Ovary (tissue), 9 donors: ENCODE data around the gene GABRG3. TPM values are rescaled to one million over a fixed set of nuclear protein-coding genes. Genes with fewer than 3 reads are reported as not detected.

Source experiments
- DNase-seq, 5 donors: peaks; one replicate each; pipeline ENCODE4 v3.0.0-alpha.2; 2019 to 2020
- H3K27ac ChIP-seq, 2 donors: fragments of 200-600 bp; one replicate each; pipeline versions ENCODE4 v1.5.1 to v1.8.0; 2019 to 2022
- H3K27me3 ChIP-seq: fragments of 200-600 bp; one replicate; pipeline ENCODE4 v1.8.0; 2022
- H3K36me3 ChIP-seq: fragments of 200-600 bp; sonication (generic); one replicate; pipeline ENCODE4 v1.5.1; 2019
- H3K4me1 ChIP-seq: one replicate; pipeline ENCODE4 v1.8.1; 2013; ENCODE audit warnings: mild to moderate bottlenecking, moderate library complexity; ENCODE audit not compliant: insufficient read depth
- H3K4me3 ChIP-seq: fragments of 200-600 bp; sonication (generic); one replicate; pipeline ENCODE4 v1.5.1; 2017
- H3K9me3 ChIP-seq, 2 donors: fragments of 200-600 bp in 1 of 2; sonication (generic) in 1 of 2; one replicate each; pipeline versions ENCODE4 v1.5.1 to v1.8.1; 2013 to 2019; ENCODE audit warnings: mild to moderate bottlenecking in 1 of 2, moderate library complexity in 1 of 2
- CTCF ChIP-seq, 3 donors: fragments of 450-650 bp in 2 of 3; fragments of 200-600 bp in 1 of 3; IDR thresholded peaks; one replicate each; pipeline versions ENCODE4 v1.5.1 to v1.8.0; 2016 to 2022; ENCODE audit warnings: antibody characterized with exemption in 3 of 3, mild to moderate bottlenecking in 1 of 3
- EP300 ChIP-seq: sonication (generic); formaldehyde crosslinking; IDR thresholded peaks from one replicate; pipeline ENCODE4 v1.6.1; 2017; ENCODE audit warnings: antibody characterized with exemption
- POLR2A ChIP-seq: fragments of 450-650 bp; IDR thresholded peaks from one replicate; pipeline ENCODE4 v1.6.1; 2017; ENCODE audit warnings: antibody characterized with exemption, mild to moderate bottlenecking, moderate library complexity
- WGBS, 3 donors: extraction: QIAGEN DNeasy Blood & Tissue Kit in 1 of 3; methylation state at CpG; one replicate each; pipeline versions ENCODE4 v1.1.5 to v1.1.7; 2013 to 2017; 5-methylcytosine and 5-hydroxymethylcytosine counted together
- intact Hi-C, 4 donors: fragments of 100-400 bp; cut with DNase I; formaldehyde crosslinking; loops; one replicate each; pipeline versions ENCODE4 v1.11.0 to v1.15.1; 2022 to 2023
- polyA plus RNA-seq, 2 donors: library from polyadenylated mRNA; stranded (reverse); fragments of 200-250 nt in 1 of 2; fragments of 350-450 nt in 1 of 2; fragmentation: Illumina TruSeq in 1 of 2; extraction: RNeasy Lipid Tissue Mini Kit (QIAGEN cat#74804) in 1 of 2; gene quantifications; one replicate each; pipeline ENCODE4 v1.2.3, GENCODE V29; 2013 to 2014
- total RNA-seq, 7 donors: library from RNA; depleted of rRNA in 2 of 7; stranded (reverse); fragments of >200 nt in 2 of 7; fragmentation: NEBNext Ultra II Directional in 3 of 7; extraction: Animal tissue kit (Norgen Biotek cat#: 25700) in 3 of 7; gene quantifications; one replicate each; pipeline versions ENCODE4 v1.1.0 to v1.2.4, GENCODE V29; 2016 to 2023
- donor health status: DM: no; HTN: no; CAD: no; lungs with moderate emphysema.
- donor health status: DM: no; HTN: no; CAD: no.
- donor health status: Bipolar disorder and iron deficiency.
- donor health status: DM: yes; HTN: yes; CAD: no.
- donor health status: DM: no; HTN: no; CAD: no.
- donor health status: DM: yes; HTN: yes; CAD: no.

The GABRG3 gene
- total and polyA plus RNA-seq, 9 donors = 0.01 to 0.18 (median 0.13) TPM; not detected in 6

- Histone ChIP-seq H3K4me1 (no peaks in the 10 kb centered on the region), H3K27ac (no peak overlapping the region), H3K27me3 (no peaks in the 10 kb centered on the region), H3K9me3 (no peaks in the 10 kb centered on the region), H3K4me3 (no peak overlapping the region), H3K36me3 (no peaks in the 10 kb centered on the region)
- intact Hi-C loops = no loop called here
- WGBS, 3 donors = 2 to 4% (median 4%) methylated on average over 51 to 72 of the region's 72 CpGs
- TF ChIP-seq POLR2A (no peak), EP300 (no peak), CTCF (IDR thresholded peaks at IDR 0.05) (no peak)
- DNase-seq = no peak
Measured at GRCh38 chr15:26971271-26972018, 464 bp downstream of the GABRG3 start.

- no peak overlapping the region for H3K4me3 ChIP-seq
- no peaks in the 10 kb centered on the region for H3K9me3 ChIP-seq
- TF ChIP-seq EP300 (no peak), CTCF (IDR thresholded peaks at IDR 0.05) (no peak), POLR2A (no peak)
- no peak for DNase-seq
- no peaks in the 10 kb centered on the region for H3K4me1 ChIP-seq
- intact Hi-C loops = no loop called here
- H3K27ac ChIP-seq = no peak overlapping the region
- H3K36me3 ChIP-seq = no peaks in the 10 kb centered on the region
- WGBS, 3 donors = 52 to 57% (median 55%) methylated on average over 2 of the region's 2 CpGs
- no peaks in the 10 kb centered on the region for H3K27me3 ChIP-seq
Measured at GRCh38 chr15:26972636-26973035, 1.7 kb downstream of the GABRG3 start.

GRCh38 chr15:26974120-26974780, 3.3 kb downstream of the GABRG3 start:
- no peaks in the 10 kb centered on the region for H3K9me3 ChIP-seq
- H3K4me3 ChIP-seq = no peak overlapping the region
- H3K36me3 ChIP-seq = no peaks in the 10 kb centered on the region
- DNase-seq = no peak
- H3K27me3 ChIP-seq = no peaks in the 10 kb centered on the region
- 15 to 21% (median 18%) methylated on average over 9 of the region's 9 CpGs for WGBS, 3 donors
- no peak overlapping the region for H3K27ac ChIP-seq
- intact Hi-C loops = no loop called here
- no peaks in the 10 kb centered on the region for H3K4me1 ChIP-seq
- TF ChIP-seq CTCF (IDR thresholded peaks at IDR 0.05) (no peak), POLR2A (no peak), EP300 (no peak)

- DNase-seq = no peak
- Histone ChIP-seq H3K36me3 (no peaks in the 10 kb centered on the region), H3K27me3 (no peaks in the 10 kb centered on the region), H3K4me3 (no peak overlapping the region), H3K4me1 (no peaks in the 10 kb centered on the region), H3K27ac (no peak overlapping the region), H3K9me3 (no peaks in the 10 kb centered on the region)
- WGBS, 3 donors = 81 to 92% (median 84%) methylated on average over 4 of the region's 4 CpGs
- no peak for TF ChIP-seq CTCF (IDR thresholded peaks at IDR 0.05)
- no peak for TF ChIP-seq POLR2A
- TF ChIP-seq EP300 = no peak
- intact Hi-C loops = no loop called here
Measured at GRCh38 chr15:26981492-26981891, 10.5 kb downstream of the GABRG3 start.
